ENCODE data around the gene RPS8.
"Not testable (repeated sequence)": the region's sequence is repeated elsewhere in the genome, so short reads cannot be mapped to it uniquely, and the experiment has no call there.

The RPS8 gene

GRCh38 chr1:44822131-44822701 is 46.9 kb downstream of the RPS8 start:
- Histone ChIP-seq H3K4me3 (IDR thresholded peaks at IDR 0.05; ENCODE audit: insufficient read depth, low read depth, low read length) (no peak overlapping the region), H3K27me3 (ENCODE audit: insufficient read depth, low read depth) (no peaks in the 10 kb centered on the region), H3K27ac (no peak overlapping the region), H4K20me1 (ENCODE audit: insufficient read depth) (no peaks in the 10 kb centered on the region), H3K4me2 (no peak overlapping the region), H3K9ac (no peak overlapping the region), H3K4me1 (ENCODE audit: low read depth, poor library complexity, severe bottlenecking) (peaks cover 17% of the 10 kb centered on the region), H3K36me3 (ENCODE audit: insufficient read depth) (no peaks in the 10 kb centered on the region), H3K79me2 (ENCODE audit: insufficient read depth, low read depth) (no peaks in the 10 kb centered on the region), H2AFZ (ENCODE audit: low read depth) (no peak overlapping the region)
- TF ChIP-seq CTCF (conservative IDR thresholded peaks at IDR 0.05; ENCODE audit: low read depth, low read length): no peak

- no peak overlapping the region for H3K9ac ChIP-seq
- H3K79me2 ChIP-seq (ENCODE audit: insufficient read depth, low read depth): no peaks in the 10 kb centered on the region
- no peak overlapping the region for H2AFZ ChIP-seq (ENCODE audit: low read depth)
Measured at GRCh38 chr1:44822981-44823451, 47.7 kb downstream of the RPS8 start.

DNA sequence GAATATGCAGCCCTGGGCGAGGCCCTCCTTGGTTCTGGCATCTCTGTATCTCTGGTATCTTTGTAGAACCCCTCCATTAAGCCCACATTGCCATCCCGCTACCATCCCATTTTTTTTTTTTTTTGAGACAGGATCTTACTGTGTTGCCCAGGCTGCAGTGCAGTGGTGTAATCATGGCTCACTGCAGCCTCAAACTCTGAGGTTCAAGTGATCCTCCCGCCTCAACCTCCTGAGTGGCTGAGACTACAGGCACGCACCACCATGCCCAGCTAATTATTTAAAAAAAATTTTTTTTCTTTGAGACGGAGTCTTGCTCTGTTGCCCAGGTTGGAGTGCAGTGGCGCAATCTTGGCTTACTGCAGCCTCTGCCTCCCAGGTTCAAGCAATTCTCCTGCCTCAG is 49.1 kb downstream of the RPS8 start:
- H3K4me3 ChIP-seq (IDR thresholded peaks at IDR 0.05; ENCODE audit: insufficient read depth, low read depth, low read length); H3K36me3 ChIP-seq (ENCODE audit: insufficient read depth); H3K9ac ChIP-seq; H3K4me1 ChIP-seq (ENCODE audit: low read depth, poor library complexity, severe bottlenecking); H3K4me2 ChIP-seq; H4K20me1 ChIP-seq (ENCODE audit: insufficient read depth); H2AFZ ChIP-seq (ENCODE audit: low read depth); H3K79me2 ChIP-seq (ENCODE audit: insufficient read depth, low read depth); H3K27me3 ChIP-seq (ENCODE audit: insufficient read depth, low read depth); H3K27ac ChIP-seq: not testable (repeated sequence)

More at GRCh38 chr1:44822981-44823451, 47.7 kb downstream of the RPS8 start:
- Histone ChIP-seq H4K20me1 (ENCODE audit: insufficient read depth) (no peaks in the 10 kb centered on the region), H3K27ac (no peak overlapping the region), H3K36me3 (ENCODE audit: insufficient read depth) (no peaks in the 10 kb centered on the region), H3K4me3 (IDR thresholded peaks at IDR 0.05; ENCODE audit: insufficient read depth, low read depth, low read length) (no peak overlapping the region), H3K4me1 (ENCODE audit: low read depth, poor library complexity, severe bottlenecking) (peaks cover 17% of the 10 kb centered on the region), H3K4me2 (no peak overlapping the region), H3K27me3 (ENCODE audit: insufficient read depth, low read depth) (no peaks in the 10 kb centered on the region)
- no peak for TF ChIP-seq CTCF (conservative IDR thresholded peaks at IDR 0.05; ENCODE audit: low read depth, low read length)

GRCh38 chr1:44826375-44827196 is 51.2 kb downstream of the RPS8 start:
- no peaks in the 10 kb centered on the region for H3K79me2 ChIP-seq (ENCODE audit: insufficient read depth, low read depth)
- no peak overlapping the region for H3K4me3 ChIP-seq (IDR thresholded peaks at IDR 0.05; ENCODE audit: insufficient read depth, low read depth, low read length)
- H3K36me3 ChIP-seq (ENCODE audit: insufficient read depth): no peaks in the 10 kb centered on the region
- H2AFZ ChIP-seq (ENCODE audit: low read depth): no peak overlapping the region
- no peak overlapping the region for H3K27ac ChIP-seq
- H3K27me3 ChIP-seq (ENCODE audit: insufficient read depth, low read depth): no peaks in the 10 kb centered on the region
- no peak overlapping the region for H3K9ac ChIP-seq
- no peaks in the 10 kb centered on the region for H4K20me1 ChIP-seq (ENCODE audit: insufficient read depth)
- H3K4me1 ChIP-seq (ENCODE audit: low read depth, poor library complexity, severe bottlenecking): no peaks in the 10 kb centered on the region
- no peak overlapping the region for H3K4me2 ChIP-seq
- no peak for TF ChIP-seq CTCF (conservative IDR thresholded peaks at IDR 0.05; ENCODE audit: low read depth, low read length)

Data from KMS-11 (cell line).